ENCODE data around the gene PRC1.

- TF ChIP-seq POLR2A (IDR thresholded peaks at IDR 0.05) (no peak), CTCF (IDR thresholded peaks at IDR 0.05) (no peak)
These were observed 49.2 kb downstream of the PRC1 start for GRCh38 chr15:90945091-90945490.

Measured in prostate gland (tissue), 2 donors.